ENCODE measurements around the gene BLVRB.
A peak's percentile ranks its signal among the peaks of the same experiment; 100 is the strongest.
"Not testable (repeated sequence)": the region's sequence is repeated elsewhere in the genome, so short reads cannot be mapped to it uniquely, and the experiment has no call there.

Gene BLVRB

DNA sequence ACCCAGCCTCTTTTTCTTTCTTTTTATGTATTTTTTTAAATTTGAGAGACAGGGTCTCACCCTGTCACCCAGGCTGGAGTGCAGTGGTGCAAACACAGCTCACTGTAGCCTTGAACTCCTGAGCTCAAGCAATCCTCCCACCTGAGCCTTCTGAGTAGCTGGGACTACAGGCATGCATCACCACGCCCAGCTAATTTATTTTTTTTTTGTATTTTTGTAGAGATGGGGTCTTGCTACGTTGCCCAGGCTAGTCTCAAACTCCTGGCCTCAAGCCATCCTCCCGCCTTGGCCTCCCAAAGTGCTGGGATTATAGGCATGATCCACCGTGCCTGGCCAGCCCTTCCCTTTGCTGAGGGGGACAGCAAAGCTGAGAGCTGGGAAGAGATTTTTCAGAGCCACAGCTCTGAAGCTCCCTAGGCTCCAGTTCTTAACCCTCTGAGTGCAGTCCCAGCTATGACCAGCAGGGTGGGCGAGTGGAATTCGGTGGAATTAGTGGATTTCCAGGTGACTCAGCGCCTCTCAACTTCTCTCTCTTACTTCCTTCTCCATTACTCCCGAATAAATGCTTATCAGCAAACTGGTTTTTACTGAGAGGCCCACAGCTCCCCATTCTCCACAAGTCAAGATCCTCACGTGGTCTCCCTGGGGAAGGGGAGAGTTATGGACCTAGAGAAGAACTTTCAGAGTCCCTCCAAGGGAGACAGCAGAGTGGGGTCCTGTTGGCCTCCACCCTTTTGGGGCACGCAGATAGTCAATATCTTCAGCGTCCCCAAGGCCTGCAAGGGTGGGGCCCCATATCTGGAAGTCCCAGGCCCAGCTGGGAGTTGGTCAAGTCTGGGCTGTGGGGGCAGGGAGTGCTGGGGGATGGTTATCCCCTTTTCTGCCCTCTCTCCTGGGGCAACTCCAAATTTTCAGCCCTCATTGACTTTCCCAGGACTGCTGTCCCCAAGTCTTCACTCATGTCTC lies 1.2 kb downstream of the BLVRB start:
- no peak for TF ChIP-seq ZNF274 (IDR thresholded peaks at IDR 0.05; ENCODE audit: low read depth, low read length)
- no peak for TF ChIP-seq SUZ12 (IDR thresholded peaks at IDR 0.05; ENCODE audit: extremely low read depth, insufficient read depth, insufficient read length)
- no peak for TF ChIP-seq YY1 (IDR thresholded peaks at IDR 0.05; ENCODE audit: insufficient read depth, insufficient read length)
- Histone ChIP-seq H3K9me3 (ENCODE audit: insufficient read depth, low read length) (no peaks in the 10 kb centered on the region), H3K4me1 (ENCODE audit: insufficient read depth, insufficient read length) (peaks cover 10% of the 10 kb centered on the region), H3K36me3 (ENCODE audit: insufficient read depth, insufficient read length, low read length) (no peaks in the 10 kb centered on the region), H3K4me3 (ENCODE audit: insufficient read length, low read depth) (peak overlapping the region; percentile 62), H3K9ac (ENCODE audit: insufficient read length, low read depth) (peak overlapping the region; percentile 64), H3K27me3 (ENCODE audit: insufficient read depth, insufficient read length) (peaks cover 29% of the 10 kb centered on the region)
- no peak for DNase-seq (ENCODE audit: low read depth, low spot score)

DNA sequence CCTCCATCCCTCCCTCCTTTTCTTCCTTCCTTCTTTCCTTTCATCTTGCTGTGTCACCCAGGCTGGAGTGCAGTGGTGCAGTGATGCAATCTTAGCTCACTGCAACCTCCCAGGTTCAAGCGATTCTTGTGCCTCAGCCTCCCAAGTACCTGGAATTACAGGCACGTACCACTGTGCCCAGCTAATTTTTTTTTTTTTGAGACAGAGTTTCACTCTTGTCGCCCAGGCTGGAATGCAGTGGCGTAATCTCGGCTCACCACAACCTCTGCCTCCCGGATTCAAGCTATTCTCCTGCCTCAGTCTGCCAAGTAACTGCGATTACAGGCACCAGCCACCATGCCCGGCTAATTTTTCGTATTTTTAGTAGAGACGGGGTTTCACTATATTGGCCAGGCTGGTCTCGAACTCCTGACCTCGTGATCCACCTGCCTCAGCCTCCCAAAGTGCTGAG lies 1.9 kb downstream of the BLVRB start:
- H3K36me3 ChIP-seq (ENCODE audit: insufficient read depth, insufficient read length, low read length); DNase-seq (ENCODE audit: low read depth, low spot score); H3K9ac ChIP-seq (ENCODE audit: insufficient read length, low read depth); H3K9me3 ChIP-seq (ENCODE audit: insufficient read depth, low read length); H3K4me3 ChIP-seq (ENCODE audit: insufficient read length, low read depth); H3K4me1 ChIP-seq (ENCODE audit: insufficient read depth, insufficient read length): not testable (repeated sequence)
- peaks cover 26% of the 10 kb centered on the region for H3K27me3 ChIP-seq (ENCODE audit: insufficient read depth, insufficient read length)

DNA sequence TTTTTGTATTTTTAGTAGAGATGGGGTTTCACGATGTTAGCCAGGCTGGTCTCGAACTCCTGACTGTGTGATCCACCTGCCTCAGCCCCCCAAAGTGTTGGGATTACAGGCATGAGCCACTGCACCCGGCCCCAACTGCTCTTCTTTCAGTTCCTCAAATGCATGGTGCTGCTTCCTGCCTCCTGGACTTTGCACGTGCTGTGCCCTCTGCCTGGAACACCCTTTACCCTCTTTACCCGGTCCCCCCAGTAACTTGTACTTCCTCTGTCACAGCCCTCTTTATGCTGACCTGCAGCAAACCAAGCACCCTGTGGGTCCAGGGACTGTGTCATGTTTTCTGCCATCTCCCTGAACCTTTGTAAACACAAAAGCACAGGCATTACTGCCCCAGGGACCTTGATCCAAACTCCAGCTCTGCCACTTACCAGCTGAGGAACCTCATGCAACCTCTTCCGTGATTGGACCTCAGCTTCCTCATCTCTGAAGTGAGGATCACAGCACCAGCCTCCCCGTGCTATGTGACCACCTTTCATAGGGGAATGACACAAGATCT lies 3.8 kb downstream of the BLVRB start:
- no peak overlapping the region for H3K9ac ChIP-seq (ENCODE audit: insufficient read length, low read depth)
- H3K9me3 ChIP-seq (ENCODE audit: insufficient read depth, low read length), result no peaks in the 10 kb centered on the region
- H3K36me3 ChIP-seq (ENCODE audit: insufficient read depth, insufficient read length, low read length), result peaks cover 4% of the 10 kb centered on the region
- DNase-seq (ENCODE audit: low read depth, low spot score), result no peak
- TF ChIP-seq YY1 (IDR thresholded peaks at IDR 0.05; ENCODE audit: insufficient read depth, insufficient read length) (no peak), SUZ12 (IDR thresholded peaks at IDR 0.05; ENCODE audit: extremely low read depth, insufficient read depth, insufficient read length) (no peak), ZNF274 (IDR thresholded peaks at IDR 0.05; ENCODE audit: low read depth, low read length) (no peak)
- H3K4me1 ChIP-seq (ENCODE audit: insufficient read depth, insufficient read length), result peaks cover 8% of the 10 kb centered on the region
- H3K27me3 ChIP-seq (ENCODE audit: insufficient read depth, insufficient read length), result peaks cover 9% of the 10 kb centered on the region
- H3K4me3 ChIP-seq (ENCODE audit: insufficient read length, low read depth), result no peak overlapping the region

GRCh38 chr19:40460185-40460584 lies 5.4 kb downstream of the BLVRB start:
- no peak for DNase-seq (ENCODE audit: low read depth, low spot score)
- no peaks in the 10 kb centered on the region for H3K9me3 ChIP-seq (ENCODE audit: insufficient read depth, low read length)
- no peak overlapping the region for H3K4me3 ChIP-seq (ENCODE audit: insufficient read length, low read depth)
- H3K9ac ChIP-seq (ENCODE audit: insufficient read length, low read depth), result no peak overlapping the region
- H3K4me1 ChIP-seq (ENCODE audit: insufficient read depth, insufficient read length), result no peaks in the 10 kb centered on the region
- TF ChIP-seq SUZ12 (IDR thresholded peaks at IDR 0.05; ENCODE audit: extremely low read depth, insufficient read depth, insufficient read length) (no peak), YY1 (IDR thresholded peaks at IDR 0.05; ENCODE audit: insufficient read depth, insufficient read length) (no peak), ZNF274 (IDR thresholded peaks at IDR 0.05; ENCODE audit: low read depth, low read length) (no peak)
- peaks cover 4% of the 10 kb centered on the region for H3K36me3 ChIP-seq (ENCODE audit: insufficient read depth, insufficient read length, low read length)
- no peaks in the 10 kb centered on the region for H3K27me3 ChIP-seq (ENCODE audit: insufficient read depth, insufficient read length)

- Histone ChIP-seq H3K27me3 (ENCODE audit: insufficient read depth, insufficient read length) (no peaks in the 10 kb centered on the region), H3K4me1 (ENCODE audit: insufficient read depth, insufficient read length) (no peaks in the 10 kb centered on the region), H3K36me3 (ENCODE audit: insufficient read depth, insufficient read length, low read length) (peaks cover 4% of the 10 kb centered on the region), H3K9me3 (ENCODE audit: insufficient read depth, low read length) (no peaks in the 10 kb centered on the region), H3K4me3 (ENCODE audit: insufficient read length, low read depth) (no peak overlapping the region), H3K9ac (ENCODE audit: insufficient read length, low read depth) (no peak overlapping the region)
- no peak for TF ChIP-seq ZNF274 (IDR thresholded peaks at IDR 0.05; ENCODE audit: low read depth, low read length)
- no peak for TF ChIP-seq SUZ12 (IDR thresholded peaks at IDR 0.05; ENCODE audit: extremely low read depth, insufficient read depth, insufficient read length)
- TF ChIP-seq YY1 (IDR thresholded peaks at IDR 0.05; ENCODE audit: insufficient read depth, insufficient read length), result no peak
- DNase-seq (ENCODE audit: low read depth, low spot score), result no peak
Observed at GRCh38 chr19:40458597-40458974, 7.0 kb downstream of the BLVRB start.

DNA sequence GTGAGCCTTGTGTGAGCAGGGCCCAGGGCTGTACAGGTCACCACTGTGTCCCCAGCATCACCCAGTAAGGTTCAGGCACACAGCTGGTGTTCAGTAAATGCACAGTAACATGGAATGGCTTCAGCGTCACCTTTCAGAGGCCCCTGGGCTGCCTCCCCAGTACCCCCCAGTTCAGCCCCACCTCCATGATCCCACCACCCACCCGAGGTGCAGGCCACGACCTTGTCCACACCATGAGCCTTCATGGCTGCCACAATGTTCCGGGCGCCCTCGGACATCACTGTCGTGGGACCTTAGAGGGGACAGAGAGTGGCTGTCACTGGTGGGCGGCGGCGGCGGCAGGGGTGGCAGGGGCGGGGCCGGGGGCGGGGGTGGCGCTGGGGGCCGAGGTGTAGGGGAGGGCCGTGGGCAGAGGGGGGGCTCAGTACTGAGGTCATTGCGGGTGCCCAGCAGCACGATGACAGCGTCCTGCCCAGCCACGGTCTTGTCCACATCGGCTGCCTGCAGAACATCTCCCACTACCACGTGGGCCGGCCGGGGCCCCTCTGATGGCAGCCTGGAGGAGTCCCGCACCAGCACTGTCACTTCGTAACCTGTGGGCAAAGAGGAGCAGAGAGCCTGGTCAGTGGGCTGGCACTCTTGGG lies 7.5 kb downstream of the BLVRB start:
- H3K36me3 ChIP-seq (ENCODE audit: insufficient read depth, insufficient read length, low read length), result peaks cover 4% of the 10 kb centered on the region
- H3K9ac ChIP-seq (ENCODE audit: insufficient read length, low read depth), result no peak overlapping the region
- TF ChIP-seq SUZ12 (IDR thresholded peaks at IDR 0.05; ENCODE audit: extremely low read depth, insufficient read depth, insufficient read length) (no peak), ZNF274 (IDR thresholded peaks at IDR 0.05; ENCODE audit: low read depth, low read length) (no peak), YY1 (IDR thresholded peaks at IDR 0.05; ENCODE audit: insufficient read depth, insufficient read length) (no peak)
- H3K4me1 ChIP-seq (ENCODE audit: insufficient read depth, insufficient read length), result no peaks in the 10 kb centered on the region
- no peaks in the 10 kb centered on the region for H3K27me3 ChIP-seq (ENCODE audit: insufficient read depth, insufficient read length)
- H3K9me3 ChIP-seq (ENCODE audit: insufficient read depth, low read length), result no peaks in the 10 kb centered on the region
- DNase-seq (ENCODE audit: low read depth, low spot score), result no peak
- no peak overlapping the region for H3K4me3 ChIP-seq (ENCODE audit: insufficient read length, low read depth)

GRCh38 chr19:40457048-40457447 lies 8.5 kb downstream of the BLVRB start:
- peaks cover 4% of the 10 kb centered on the region for H3K36me3 ChIP-seq (ENCODE audit: insufficient read depth, insufficient read length, low read length)
- no peaks in the 10 kb centered on the region for H3K27me3 ChIP-seq (ENCODE audit: insufficient read depth, insufficient read length)
- H3K9me3 ChIP-seq (ENCODE audit: insufficient read depth, low read length), result no peaks in the 10 kb centered on the region
- no peak overlapping the region for H3K4me3 ChIP-seq (ENCODE audit: insufficient read length, low read depth)
- no peak for DNase-seq (ENCODE audit: low read depth, low spot score)
- no peaks in the 10 kb centered on the region for H3K4me1 ChIP-seq (ENCODE audit: insufficient read depth, insufficient read length)
- TF ChIP-seq SUZ12 (IDR thresholded peaks at IDR 0.05; ENCODE audit: extremely low read depth, insufficient read depth, insufficient read length) (no peak), YY1 (IDR thresholded peaks at IDR 0.05; ENCODE audit: insufficient read depth, insufficient read length) (no peak), ZNF274 (IDR thresholded peaks at IDR 0.05; ENCODE audit: low read depth, low read length) (no peak)
- no peak overlapping the region for H3K9ac ChIP-seq (ENCODE audit: insufficient read length, low read depth)

DNA sequence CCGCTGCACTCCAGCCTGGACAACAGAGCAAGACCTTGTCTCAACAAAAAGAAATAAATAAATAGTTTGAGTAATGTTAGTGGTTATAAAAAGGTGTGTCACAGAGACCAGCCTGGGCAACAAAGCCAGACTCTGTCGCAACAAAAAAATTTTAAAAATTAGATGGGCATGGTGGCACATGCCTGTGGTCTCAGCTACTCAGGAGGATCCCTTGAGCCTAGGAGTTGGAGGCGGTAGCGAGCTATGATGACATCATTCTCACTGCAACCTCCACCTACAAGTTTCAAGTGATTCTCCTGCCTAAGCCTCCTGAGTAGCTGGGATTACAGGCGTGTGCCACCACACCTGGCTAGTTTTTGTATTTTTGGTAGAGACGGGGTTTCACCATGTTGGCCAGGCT lies 11.6 kb downstream of the BLVRB start:
- H3K4me1 ChIP-seq (ENCODE audit: insufficient read depth, insufficient read length); H3K9me3 ChIP-seq (ENCODE audit: insufficient read depth, low read length); DNase-seq (ENCODE audit: low read depth, low spot score); H3K36me3 ChIP-seq (ENCODE audit: insufficient read depth, insufficient read length, low read length); H3K9ac ChIP-seq (ENCODE audit: insufficient read length, low read depth); H3K27me3 ChIP-seq (ENCODE audit: insufficient read depth, insufficient read length); H3K4me3 ChIP-seq (ENCODE audit: insufficient read length, low read depth): not testable (repeated sequence)

All from NT2/D1 (cell line).